Stimulated activated CD8-positive, alpha-beta memory T cell treated with anti-CD3 and anti-CD28 coated beads, Interleukin-15, amount 100 ng/mL, for 48 hours (primary cell): ENCODE measurements around the gene CD2AP.
"Not testable (repeated sequence)": the region's sequence is repeated elsewhere in the genome, so short reads cannot be mapped to it uniquely, and the experiment has no call there.

Source experiments
- DNase-seq, 2 donors: peaks; one replicate each; pipeline ENCODE4 v3.0.0-alpha.2; 2020; ENCODE audit warnings: low read depth in 2 of 2

Gene CD2AP

GRCh38 chr6:47477497-47478232 is at the start of gene CD2AP:
TSS of gene CD2AP (plus strand) at chr6:47477789. CDS start at chr6:47478245, 456 bp downstream.
- DNase-seq, result peak; percentile 81 to 83

- DNase-seq, result no peak
These were observed 49.3 kb upstream of the CD2AP start for GRCh38 chr6:47428288-47428687.

DNA sequence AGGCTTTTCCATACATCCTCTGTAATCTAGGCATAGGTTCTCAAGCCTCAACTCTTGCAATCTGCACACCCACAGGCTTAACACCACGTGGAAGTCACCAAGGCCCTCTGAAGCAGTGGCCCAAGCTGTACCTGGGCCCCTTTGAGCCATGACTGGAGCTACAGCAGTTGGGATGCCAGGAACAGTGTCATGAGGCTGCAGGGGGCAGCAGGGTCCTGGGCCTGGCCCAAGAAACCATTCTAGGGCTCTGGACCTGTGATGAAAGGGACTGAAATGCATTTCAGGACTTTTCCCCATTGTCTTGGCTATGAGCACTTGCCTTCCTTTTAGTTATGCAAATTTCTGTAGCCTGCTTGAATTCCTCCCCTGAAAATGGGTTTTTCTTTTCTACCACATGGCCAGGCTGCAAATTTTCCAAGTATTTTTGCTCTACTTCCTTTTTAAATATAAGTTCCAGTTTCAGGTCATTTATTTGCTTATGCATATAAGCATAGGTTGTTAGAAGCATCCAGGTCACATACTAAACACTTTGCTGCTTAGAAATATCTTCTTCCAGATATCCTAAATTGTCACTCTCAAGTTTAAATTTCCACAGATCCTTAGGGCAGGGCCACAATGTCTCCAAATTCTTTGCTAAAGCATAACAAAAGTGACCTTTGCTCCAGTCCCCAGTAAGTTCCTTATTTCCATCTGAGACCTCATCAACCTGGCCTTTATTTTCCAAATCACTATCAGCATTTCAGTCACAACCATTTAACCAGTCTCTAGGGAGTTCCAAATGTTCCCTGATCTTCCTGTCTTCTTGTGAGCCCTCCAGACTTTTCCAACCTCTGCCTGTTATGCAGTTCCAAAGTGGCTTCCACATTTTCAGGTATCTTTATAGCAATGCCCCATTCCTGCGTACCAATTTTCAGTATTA is 48.6 kb upstream of the CD2AP start:
- DNase-seq, result no peak

- DNase-seq, result no peak
These were observed 43.0 kb upstream of the CD2AP start for GRCh38 chr6:47434372-47435253.

GRCh38 chr6:47435254-47435612 is 42.4 kb upstream of the CD2AP start:
- no peak for DNase-seq

GRCh38 chr6:47437592-47437991 is 40.0 kb upstream of the CD2AP start:
- DNase-seq, result no peak

GRCh38 chr6:47438481-47439347 is 38.9 kb upstream of the CD2AP start:
- no peak for DNase-seq

GRCh38 chr6:47439348-47439668 is 38.3 kb upstream of the CD2AP start:
- DNase-seq, result no peak

DNA sequence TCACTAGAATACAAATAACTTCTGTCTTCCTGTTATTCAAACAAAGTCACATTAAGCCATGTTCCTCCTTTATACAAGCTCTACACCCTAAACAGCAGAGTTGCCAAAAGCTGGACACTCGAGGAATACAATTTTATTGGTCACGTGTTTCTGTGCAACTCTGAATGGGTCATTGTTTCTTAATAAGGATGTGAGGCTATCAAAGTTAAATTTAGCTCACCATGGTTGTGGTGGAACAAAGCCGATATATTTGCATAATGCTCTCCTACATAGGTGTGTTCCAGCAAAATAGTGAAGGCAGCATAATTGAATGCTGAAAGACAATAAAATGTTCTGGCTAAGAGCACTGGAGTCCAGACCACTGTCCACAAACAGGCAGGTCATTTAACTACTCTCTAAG is 36.9 kb upstream of the CD2AP start:
- DNase-seq, result no peak

- DNase-seq, result not testable (repeated sequence)
These were observed 32.6 kb upstream of the CD2AP start for GRCh38 chr6:47444964-47445363.

- no peak for DNase-seq
These were observed 30.8 kb upstream of the CD2AP start for GRCh38 chr6:47446669-47447330.

DNA sequence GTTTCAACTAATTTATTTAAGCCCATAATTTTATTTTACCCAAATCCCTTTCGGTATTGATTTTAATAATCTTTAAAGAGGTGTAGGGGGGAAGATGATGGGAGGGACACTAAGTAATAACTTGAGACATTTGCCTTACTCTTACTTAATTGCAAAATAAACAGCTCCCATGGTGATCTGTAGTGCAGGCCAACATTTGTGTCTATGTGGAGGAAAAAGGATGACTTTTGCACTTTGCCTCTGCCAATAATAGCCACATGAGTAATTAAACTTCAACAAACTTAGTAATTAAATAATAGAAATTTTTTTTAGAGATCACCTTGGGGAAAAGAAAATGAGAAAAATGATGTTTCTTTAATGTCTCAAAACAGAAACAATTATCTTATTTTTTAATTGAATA is 29.9 kb upstream of the CD2AP start:
- no peak for DNase-seq

DNA sequence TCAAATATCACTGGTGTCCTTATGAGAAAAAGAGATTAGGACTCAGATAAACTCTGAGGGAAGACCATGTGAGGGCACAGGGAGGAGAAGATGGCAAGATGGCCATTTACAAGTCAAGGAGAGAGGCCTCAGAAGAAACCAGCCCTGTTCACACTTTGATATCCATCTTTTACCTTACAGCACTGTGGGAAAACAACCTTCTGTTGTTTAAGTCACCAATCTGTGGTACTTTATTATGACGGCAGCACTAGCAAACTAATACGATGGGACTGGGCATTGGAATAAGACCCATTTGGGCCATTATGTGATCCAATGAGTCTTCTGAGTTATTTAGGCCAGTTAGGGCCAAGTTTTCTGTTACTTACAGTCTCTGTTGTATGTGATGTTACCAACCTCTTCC is 26.4 kb upstream of the CD2AP start:
- no peak for DNase-seq

DNA sequence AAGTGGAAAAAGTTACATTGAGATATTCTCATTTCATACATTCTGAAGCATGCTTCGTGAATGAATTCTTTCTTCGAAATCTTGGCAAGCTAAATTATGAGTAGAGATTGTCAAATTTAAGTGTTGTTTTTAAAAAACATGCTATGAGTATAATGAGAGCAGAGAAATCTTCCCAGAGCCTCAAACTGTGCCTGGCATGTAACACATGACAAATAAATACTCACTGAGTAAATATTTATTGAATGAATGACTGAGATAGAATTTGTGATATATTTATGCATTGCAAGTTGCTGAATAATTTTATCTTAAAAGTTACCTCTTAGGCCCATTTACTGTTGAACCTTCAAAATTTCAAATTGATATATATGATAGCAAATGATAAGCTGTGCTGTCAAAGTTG is 24.7 kb upstream of the CD2AP start:
- no peak for DNase-seq

DNA sequence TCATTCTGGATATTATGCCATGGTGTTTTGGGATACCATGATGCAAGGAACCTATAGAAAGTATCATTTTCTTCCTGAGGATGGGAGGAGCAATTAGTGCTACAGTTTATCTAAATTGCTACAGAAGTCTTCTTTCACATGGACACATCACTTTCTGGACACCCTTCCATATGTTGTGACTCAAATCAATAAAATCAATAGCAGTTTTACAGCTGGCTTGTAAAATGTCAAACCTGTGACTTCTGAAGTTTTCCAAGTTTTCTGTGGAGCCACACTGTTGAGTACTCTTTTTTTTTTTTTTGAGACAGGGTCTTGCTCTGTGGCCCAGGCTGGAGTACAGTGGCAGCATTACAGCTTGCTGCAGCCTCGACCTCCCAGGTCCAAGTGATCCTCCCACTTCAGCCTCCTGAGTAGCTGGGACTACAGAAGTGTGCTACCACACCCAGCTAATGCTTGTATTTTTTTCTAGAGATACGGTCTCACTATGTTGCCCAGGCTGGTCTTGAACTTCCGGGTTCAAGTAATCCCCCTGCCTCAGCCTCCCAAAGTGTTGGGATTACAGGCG is 24.1 kb upstream of the CD2AP start:
- DNase-seq, result no peak

- DNase-seq, result no peak
These were observed 22.7 kb upstream of the CD2AP start for GRCh38 chr6:47454713-47455396.

GRCh38 chr6:47455533-47456209 is 21.9 kb upstream of the CD2AP start:
- DNase-seq, result no peak

DNA sequence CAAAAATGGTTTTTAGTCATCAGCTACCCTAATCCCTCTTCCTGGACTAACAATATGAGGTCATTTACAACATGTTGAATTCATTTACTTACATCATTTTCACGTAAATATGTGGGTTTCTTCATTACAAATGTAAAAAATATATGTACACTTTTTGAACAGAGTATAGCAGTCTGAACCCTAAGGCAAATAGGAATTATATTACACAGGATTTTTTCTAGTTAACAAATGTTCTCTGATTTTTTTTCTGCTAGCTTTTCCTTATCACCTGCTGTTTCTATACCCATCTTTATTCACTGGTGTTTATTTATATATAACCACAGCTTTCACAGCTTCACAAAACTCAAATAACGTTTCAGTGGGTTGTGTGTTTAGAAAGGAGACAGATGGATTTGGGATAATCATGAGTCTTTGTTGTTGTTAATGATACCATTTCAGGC is 21.0 kb upstream of the CD2AP start:
- DNase-seq, result no peak

GRCh38 chr6:47457370-47457769 is 20.2 kb upstream of the CD2AP start:
- no peak for DNase-seq
